Measurements from ENCODE around the gene NOBOX.
"Not testable (repeated sequence)": the region's sequence is repeated elsewhere in the genome, so short reads cannot be mapped to it uniquely, and the experiment has no call there.

The NOBOX gene

DNA sequence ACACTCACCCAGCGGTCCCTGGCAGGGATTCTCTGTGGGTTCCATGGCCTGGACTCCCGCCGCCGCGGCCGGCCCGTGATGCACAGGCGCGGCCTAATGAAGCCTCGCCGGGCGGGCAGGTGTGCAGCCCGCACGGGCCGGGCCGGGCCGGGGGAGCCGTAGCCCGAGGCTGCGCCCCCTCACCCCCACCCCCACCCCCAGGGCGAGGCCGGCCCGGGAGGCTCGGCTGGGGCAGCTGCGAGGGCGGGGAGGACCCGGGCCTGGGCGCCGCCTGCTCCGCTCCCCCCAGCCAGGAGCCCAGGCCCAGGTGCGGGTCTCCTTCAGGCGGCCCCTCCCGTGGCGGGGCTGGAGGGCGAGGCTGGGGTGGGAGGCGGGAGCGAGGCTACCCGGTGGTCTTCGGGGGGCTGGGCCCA is at the start of gene NOBOX:
Gene NOBOX (minus strand): TSS at position 45 of the 413 bp plus-strand sequence.
- no peak for DNase-seq

GRCh38 chr7:144452064-144452463 is 48.6 kb upstream of the NOBOX start:
- DNase-seq = no peak

GRCh38 chr7:144445590-144445989 is 42.1 kb upstream of the NOBOX start:
- DNase-seq = no peak

- no peak for DNase-seq
These were observed 36.3 kb upstream of the NOBOX start for GRCh38 chr7:144439717-144440205.

DNA sequence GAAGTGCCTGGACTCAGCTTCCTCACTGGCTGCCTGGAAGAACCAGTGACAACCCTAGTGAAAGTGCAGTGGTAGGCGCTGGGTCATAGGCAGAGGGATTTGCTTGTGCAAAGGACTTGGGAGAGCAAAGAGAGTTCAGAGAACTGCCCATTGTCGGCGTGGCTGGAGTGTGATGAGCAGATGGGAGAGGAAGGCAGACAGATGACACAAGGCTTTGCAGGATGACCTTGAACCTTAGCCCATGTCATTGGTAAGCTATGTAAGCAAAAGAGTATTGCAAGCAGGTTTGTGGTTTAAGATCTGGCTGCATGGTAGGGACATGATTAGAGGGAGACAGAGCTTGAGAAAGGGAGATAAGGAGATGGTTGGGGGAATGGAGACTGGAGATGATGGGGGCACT is 35.3 kb upstream of the NOBOX start:
- no peak for DNase-seq

DNA sequence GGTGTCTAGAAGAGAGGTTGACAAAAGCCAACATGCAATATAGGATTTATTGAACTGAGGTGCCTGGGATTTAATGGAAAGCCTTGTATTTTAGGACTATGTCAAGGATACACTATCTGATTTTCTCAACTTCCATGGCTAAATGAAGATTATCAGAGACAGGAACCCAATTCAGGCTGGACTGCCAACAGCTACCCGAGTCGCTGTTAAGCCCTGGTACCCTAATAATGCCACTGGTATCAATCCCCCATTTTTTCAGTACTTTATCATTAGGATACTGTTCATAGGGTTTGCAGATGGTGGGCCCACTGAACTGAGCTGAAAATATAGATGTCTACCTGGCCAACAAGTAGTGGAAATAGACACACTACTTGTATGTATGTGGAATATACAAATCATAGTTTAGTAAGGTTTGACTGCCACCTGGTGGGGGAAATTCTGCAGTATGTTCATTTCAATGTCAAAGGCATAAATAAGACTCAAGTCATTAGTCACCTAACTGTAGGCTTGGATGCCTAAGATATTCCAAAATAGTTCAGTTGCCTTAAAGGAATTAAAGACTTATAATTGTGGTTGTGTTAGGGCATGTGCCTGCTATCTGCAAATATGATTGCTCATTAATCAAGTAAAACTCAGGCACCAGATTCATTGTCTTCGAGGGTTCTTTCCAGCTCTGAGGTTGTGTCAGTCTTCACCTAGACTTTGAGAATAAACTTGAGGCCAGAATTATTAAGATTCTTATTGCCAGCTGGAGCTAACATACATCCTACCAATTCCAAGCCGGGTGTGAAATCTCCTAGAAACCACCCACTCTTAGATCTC is 34.1 kb upstream of the NOBOX start:
- no peak for DNase-seq

DNA sequence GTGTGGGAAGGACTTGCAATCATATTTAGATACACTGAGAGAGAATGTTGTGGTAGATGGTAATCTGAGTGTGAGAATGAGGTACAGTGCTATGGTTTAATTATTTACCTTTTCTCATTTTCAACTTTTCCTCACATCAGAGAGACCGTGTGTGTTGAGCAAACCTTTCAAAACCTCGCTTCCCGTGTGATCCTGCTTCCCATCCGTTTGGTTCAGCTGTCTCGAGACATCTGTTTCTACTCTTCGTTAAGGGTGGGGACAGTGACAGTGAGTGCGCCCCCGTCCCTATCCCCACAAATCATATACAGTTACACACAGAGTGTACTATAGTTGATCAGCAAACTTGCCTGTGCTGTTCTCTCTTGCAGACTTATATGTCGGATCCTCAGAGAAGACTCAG is 33.0 kb upstream of the NOBOX start:
- DNase-seq = no peak

DNA sequence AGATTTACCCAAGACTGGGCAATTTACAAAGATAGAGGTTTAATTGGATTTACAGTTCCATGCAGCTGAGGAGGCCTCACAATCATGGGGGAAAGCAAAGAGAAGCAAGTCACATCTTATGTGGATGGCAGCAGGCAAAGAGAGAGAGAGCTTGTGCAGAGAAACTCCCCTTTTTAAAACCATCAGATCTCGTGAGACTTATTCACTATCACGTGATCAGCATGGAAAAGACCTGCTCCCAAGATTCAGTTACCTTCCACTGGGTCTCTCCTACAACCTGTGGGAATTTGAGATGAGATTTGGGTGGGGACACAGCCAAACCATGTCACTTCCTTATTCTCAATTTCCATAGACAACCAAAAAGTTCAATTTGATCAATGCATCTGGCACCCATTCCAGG is 24.9 kb upstream of the NOBOX start:
- no peak for DNase-seq

DNA sequence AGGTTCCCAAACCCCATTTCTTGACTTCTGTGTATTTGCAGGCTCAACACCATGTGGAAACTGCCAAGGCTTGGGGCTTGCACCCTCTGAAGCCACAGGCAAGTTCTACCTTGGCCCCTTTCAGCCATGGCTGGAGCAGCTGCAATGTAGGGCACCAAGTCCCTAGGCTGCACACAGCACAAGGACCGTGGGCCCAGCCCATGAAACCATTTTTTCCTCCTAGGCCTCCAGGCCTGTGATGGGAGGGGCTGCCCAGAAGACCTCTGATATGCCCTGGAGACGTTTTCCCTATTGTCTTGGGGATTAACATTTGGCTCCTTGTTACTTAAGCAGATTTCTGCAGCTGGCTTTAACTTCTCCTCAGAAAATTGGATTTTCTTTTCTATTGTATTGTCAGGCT is 24.0 kb upstream of the NOBOX start:
- not testable (repeated sequence) for DNase-seq

- not testable (repeated sequence) for DNase-seq
These were observed 15.4 kb upstream of the NOBOX start for GRCh38 chr7:144418931-144419330.

- no peak for DNase-seq
These were observed 12.8 kb upstream of the NOBOX start for GRCh38 chr7:144416341-144416740.

DNA sequence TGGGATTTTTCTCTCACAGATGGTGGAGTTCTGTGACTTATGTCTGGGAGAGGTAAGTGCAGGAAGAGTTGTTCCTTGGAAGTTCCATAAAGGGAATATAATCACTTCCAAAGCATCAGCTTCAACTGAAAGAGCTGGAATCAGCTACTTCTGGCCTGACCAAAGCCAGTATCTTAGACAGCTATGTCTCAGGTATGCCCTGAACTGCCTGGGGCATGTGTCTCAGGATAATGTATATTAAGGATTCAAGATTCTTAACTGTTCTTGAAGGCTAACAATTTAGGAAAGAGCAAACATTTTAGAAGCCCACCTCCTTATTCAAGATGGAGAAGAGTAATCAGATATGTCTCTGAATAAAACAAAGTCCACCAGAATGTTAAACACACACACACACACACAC is 12.4 kb upstream of the NOBOX start:
- DNase-seq = no peak

GRCh38 chr7:144414815-144415214 is 11.3 kb upstream of the NOBOX start:
- DNase-seq = no peak

DNA sequence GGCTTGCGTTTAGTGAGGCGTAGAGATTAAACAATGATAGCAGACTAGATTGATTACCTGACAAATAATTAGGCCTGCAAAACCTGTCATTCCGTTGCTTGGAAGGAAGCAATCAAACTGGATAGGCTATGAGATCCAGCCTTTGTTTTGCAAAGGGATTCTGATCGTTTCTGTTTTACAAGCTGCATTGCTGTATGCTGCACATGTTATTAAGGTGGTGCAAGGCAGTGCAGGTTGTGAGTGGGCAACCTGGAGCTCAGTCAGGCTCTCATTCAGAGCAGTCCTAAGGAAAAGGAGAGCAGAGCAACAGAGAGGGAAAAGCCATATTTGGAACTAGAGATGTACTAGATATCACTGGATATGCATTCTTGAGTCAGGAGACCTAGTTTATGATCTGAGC is 6.9 kb upstream of the NOBOX start:
- no peak for DNase-seq

- DNase-seq = no peak
These were observed 4.6 kb upstream of the NOBOX start for GRCh38 chr7:144408121-144408520.

DNA sequence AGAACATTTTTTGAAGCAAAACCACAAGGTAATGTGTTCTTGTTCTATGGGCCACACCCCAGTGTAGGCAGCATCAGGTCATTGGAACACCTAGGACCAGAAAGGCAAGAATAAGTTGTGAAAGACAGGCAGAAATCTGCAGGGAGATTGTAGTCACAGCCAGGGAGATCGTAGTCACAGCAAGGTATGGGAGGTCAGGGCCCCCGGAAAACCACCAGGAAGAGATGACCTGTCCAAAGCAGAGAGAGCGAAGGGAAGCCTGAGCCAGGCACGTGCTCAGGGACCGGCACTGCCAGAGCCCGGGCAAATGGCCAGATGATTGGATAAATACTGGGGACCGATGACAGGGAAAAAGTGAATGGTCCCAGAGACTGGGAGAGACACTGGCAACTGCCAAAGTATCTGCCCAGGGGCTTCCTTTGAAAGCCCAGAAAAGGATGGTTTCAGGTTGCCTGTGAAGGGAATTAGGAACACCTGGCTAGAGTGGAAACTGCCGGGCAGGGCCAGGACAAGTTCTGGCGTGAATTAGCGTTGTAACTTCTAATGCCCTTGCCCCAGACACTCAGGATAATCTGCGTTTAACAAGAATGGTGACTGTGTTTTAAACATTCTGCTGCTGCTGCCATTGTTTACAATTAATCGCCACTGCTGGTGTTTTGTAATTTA is 3.9 kb upstream of the NOBOX start:
- no peak for DNase-seq

- no peak for DNase-seq
These were observed 1.5 kb upstream of the NOBOX start for GRCh38 chr7:144404946-144405345.

DNA sequence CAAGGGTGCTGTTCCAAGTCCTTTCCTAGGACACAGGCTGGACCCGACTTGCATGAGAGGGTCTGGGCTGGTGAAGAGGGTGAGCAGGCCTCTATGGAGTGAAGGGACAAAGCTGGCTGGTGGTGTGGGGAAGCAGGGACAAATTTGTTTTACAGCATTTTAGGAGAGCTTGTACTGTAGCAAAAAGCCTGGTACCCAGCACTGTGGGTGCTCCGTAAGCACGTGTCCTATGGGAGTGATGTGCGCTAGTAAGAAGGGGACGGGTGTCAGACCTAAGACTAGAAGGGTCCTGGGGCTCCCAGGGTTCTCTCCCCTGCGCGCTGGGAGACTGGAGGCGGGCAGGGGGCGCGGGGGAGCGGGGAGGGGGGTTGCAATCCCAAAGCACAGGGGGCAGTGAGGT is 391 bp downstream of the NOBOX start:
- DNase-seq = no peak

- no peak for DNase-seq
These were observed 2.0 kb downstream of the NOBOX start for GRCh38 chr7:144401490-144401889.

DNA sequence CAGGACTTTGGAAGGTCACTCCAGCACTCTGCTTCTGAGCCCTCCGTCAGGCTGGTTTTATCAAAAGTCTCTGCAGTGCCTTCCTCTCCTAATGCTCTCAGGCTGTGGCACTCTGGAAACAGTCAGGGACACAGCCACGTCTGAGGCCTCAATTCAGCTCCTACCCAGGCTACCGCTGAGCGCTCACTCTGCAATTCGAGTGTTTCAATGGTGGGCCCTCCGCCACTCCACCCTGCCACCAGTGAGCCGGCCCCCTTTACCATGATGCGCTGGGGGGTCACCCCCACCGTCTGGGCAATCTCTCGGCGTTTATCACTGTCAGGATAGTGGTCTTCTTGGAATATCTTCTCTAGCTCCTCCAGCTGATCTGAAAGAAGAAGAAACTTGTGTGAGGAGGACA is 3.5 kb downstream of the NOBOX start:
- no peak for DNase-seq

- no peak for DNase-seq
These were observed 4.6 kb downstream of the NOBOX start for GRCh38 chr7:144398911-144399310.

DNA sequence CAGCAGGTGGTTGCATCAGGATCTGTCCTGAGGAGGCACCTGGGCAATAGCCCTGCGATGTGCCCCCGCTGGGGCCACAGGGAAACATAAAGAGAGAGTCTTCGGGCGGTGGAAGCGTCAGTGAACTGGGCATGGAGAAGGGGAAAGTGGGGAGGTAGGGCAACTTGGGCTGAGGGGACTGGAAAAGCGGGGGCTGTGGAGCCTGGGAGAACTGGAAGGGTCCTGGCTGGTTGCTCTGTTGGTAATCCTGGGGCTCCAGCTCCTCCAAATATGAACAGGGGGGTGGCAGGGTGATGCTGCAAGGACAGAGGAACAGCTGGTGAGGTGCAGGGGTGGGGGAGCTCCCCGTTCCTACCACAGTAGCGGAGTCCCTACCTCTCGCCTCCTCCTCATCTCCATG is 5.2 kb downstream of the NOBOX start:
- DNase-seq = no peak

GRCh38 chr7:144397086-144397485 is 6.4 kb downstream of the NOBOX start:
- DNase-seq = no peak

DNA sequence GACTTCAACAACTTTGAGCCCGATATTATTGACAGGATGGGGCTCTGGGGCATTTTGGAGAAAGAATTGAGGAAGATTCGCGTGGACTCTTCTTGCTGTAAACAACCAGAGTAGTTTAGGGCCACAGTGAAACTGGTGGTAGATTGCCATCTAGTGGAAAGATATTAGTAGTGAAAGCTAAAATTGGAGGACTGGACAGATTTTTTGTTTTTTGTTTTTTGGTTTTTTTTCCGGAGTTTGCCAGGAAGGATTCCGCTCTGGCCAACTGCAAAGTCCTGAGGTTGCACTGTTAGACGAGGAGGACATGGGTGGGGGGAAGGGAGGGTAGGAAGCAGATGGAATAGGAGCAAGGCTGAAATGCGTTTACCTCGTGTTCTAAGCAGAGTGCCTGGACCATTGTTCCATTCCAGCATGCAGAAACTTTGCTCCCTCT is 11.7 kb downstream of the NOBOX start:
- no peak for DNase-seq

All from NCI-H1436 treated with DMSO at 0.1 percent for 48 hours (cell line).